HCT116 (cell line): Measurements from ENCODE around the gene MAPRE2. TPM values are rescaled to one million over a fixed set of nuclear protein-coding genes. Genes with fewer than 3 reads are reported as not detected.

ENCODE experiments used
- ATAC-seq: fragments of 200-7000 bp; cut with Tn5 transposase; 2 replicates; pipeline ENCODE4 v1.9.1; 2020; ENCODE audit warnings: mild to moderate bottlenecking, moderate library complexity
- BruUV-seq: library from RNA; stranded (reverse); fragments of 400-500 nt; replicated peaks from 2 replicates; lab custom pipeline; 2021; lab: Mats Ljungman, UMichigan
- CTCF ChIA-PET: fragments of 300-600 bp; sonication (Branson Sonifier 250); formaldehyde crosslinking; loops from one replicate; lab custom pipeline; 2021; ENCODE audit warnings: antibody characterized with exemption; lab: Charles Lee
- POLR2A ChIA-PET: fragments of 300-600, 350-600 bp; sonication (Branson Sonifier 250); formaldehyde crosslinking; loops from one replicate; lab custom pipeline; 2021; ENCODE audit warnings: antibody characterized with exemption; lab: Charles Lee
- RAD21 ChIA-PET, 2 experiments: fragments of 300-600 bp; sonication (Branson Sonifier 250); formaldehyde crosslinking; loops; one replicate each; lab custom pipeline; 2023; ENCODE audit warnings: low total read pairs in 2 of 2; ENCODE audit not compliant: uncharacterized antibody in 2 of 2, unreplicated experiment in 2 of 2, low non-redundant PET in 1 of 2; lab: Charles Lee
- DNase-seq: peaks from one replicate; pipeline ENCODE4 v3.0.0-alpha.2; 2010; ENCODE audit warnings: low read depth, low spot score
- H2AFZ ChIP-seq: fragments of 200-600 bp; shearing (Covaris generic), sonication (generic); 2 replicates; pipeline ENCODE4 v1.6.1; 2017; ENCODE audit warnings: low read depth, mixed run types, mixed read lengths, antibody characterized with exemption, low read length; ENCODE audit not compliant: poor library complexity, severe bottlenecking
- H3K27ac ChIP-seq: 2 replicates; pipeline ENCODE4 v1.5.1; 2012; ENCODE audit warnings: low read depth, low read length
- H3K27me3 ChIP-seq: fragments of 200-600 bp; sonication (generic); 2 replicates; pipeline ENCODE4 v1.6.1; 2016; ENCODE audit warnings: mixed run types, low read length, mixed read lengths; ENCODE audit not compliant: insufficient read depth
- H3K36me3 ChIP-seq, 2 experiments: fragments of 200-500 bp in 1 of 2; fragments of 200-600 bp in 1 of 2; sonication (Bioruptor generic) in 1 of 2; sonication (generic) in 1 of 2; 2 replicates each; pipeline versions ENCODE4 v1.5.1 to v1.6.1; 2014 to 2016; ENCODE audit warnings: low read length in 2 of 2, inconsistent platforms in 1 of 2, mixed read lengths in 1 of 2, mixed run types in 1 of 2; ENCODE audit not compliant: insufficient read depth in 2 of 2, control insufficient read depth in 1 of 2
- H3K4me1 ChIP-seq, 2 experiments: fragments of 200-600 bp in 1 of 2; sonication (generic) in 1 of 2; 2 replicates each; pipeline versions ENCODE4 v1.5.1 to v1.6.1; 2012 to 2017; ENCODE audit warnings: low read length in 2 of 2, inconsistent platforms in 1 of 2, mild to moderate bottlenecking in 1 of 2, mixed read lengths in 1 of 2, mixed run types in 1 of 2, moderate library complexity in 1 of 2; ENCODE audit not compliant: insufficient read depth in 2 of 2, control insufficient read depth in 1 of 2
- H3K4me2 ChIP-seq: fragments of 200-600 bp; sonication (generic); 2 replicates; pipeline ENCODE4 v1.6.1; 2017; ENCODE audit warnings: mixed run types, low read length, mixed read lengths
- H3K4me3 ChIP-seq, 2 experiments: fragments of 200-600 bp in 1 of 2; sonication (generic) in 1 of 2; replicated peaks in 1 of 2; 2 replicates each; pipeline ENCODE4 v1.5.1; 2011 to 2016; ENCODE audit warnings: low read length in 2 of 2, control low read depth in 1 of 2, low read depth in 1 of 2, mild to moderate bottlenecking in 1 of 2, mixed read lengths in 1 of 2, mixed run types in 1 of 2
- H3K79me2 ChIP-seq: fragments of 200-600 bp; sonication (generic); 2 replicates; pipeline ENCODE4 v1.6.1; 2017; ENCODE audit warnings: mild to moderate bottlenecking, mixed run types, low read length, moderate library complexity, mixed read lengths; ENCODE audit not compliant: insufficient read depth
- H3K9ac ChIP-seq: fragments of 200-600 bp; sonication (generic); 2 replicates; pipeline ENCODE4 v1.6.1; 2016; ENCODE audit warnings: low read length, mixed read lengths
- H3K9me2 ChIP-seq: fragments of 200-600 bp; sonication (generic), shearing (Covaris generic); 2 replicates; pipeline ENCODE4 v1.6.1; 2017; ENCODE audit warnings: mixed run types, mild to moderate bottlenecking, moderate library complexity; ENCODE audit not compliant: insufficient read depth
- H3K9me3 ChIP-seq, 2 experiments: fragments of 200-500 bp in 1 of 2; fragments of 200-600 bp in 1 of 2; sonication (Bioruptor generic) in 1 of 2; sonication (generic) in 1 of 2; 2 replicates each; pipeline ENCODE4 v1.6.1; 2014 to 2017; ENCODE audit warnings: low read length in 2 of 2, mixed read lengths in 2 of 2, inconsistent platforms in 1 of 2, low read depth in 1 of 2, mild to moderate bottlenecking in 1 of 2, mixed run types in 1 of 2, moderate library complexity in 1 of 2; ENCODE audit not compliant: control insufficient read depth in 1 of 2, insufficient read depth in 1 of 2
- H4K20me1 ChIP-seq: fragments of 200-600 bp; sonication (generic), shearing (Covaris generic); 2 replicates; pipeline ENCODE4 v1.6.1; 2017; ENCODE audit warnings: mixed run types, mild to moderate bottlenecking, moderate library complexity; ENCODE audit not compliant: insufficient read depth
- CBX3 ChIP-seq: IDR thresholded peaks from 2 replicates; pipeline ENCODE4 v1.6.1; 2012; ENCODE audit warnings: low read depth
- CEBPB ChIP-seq: IDR thresholded peaks from 2 replicates; pipeline ENCODE4 v1.6.1; 2012; ENCODE audit warnings: low read depth
- EGR1 ChIP-seq: IDR thresholded peaks from 2 replicates; pipeline ENCODE4 v1.6.1; 2012; ENCODE audit warnings: low read depth
- ELF1 ChIP-seq: IDR thresholded peaks from 2 replicates; pipeline ENCODE4 v1.6.1; 2012; ENCODE audit warnings: low read depth, borderline replicate concordance
- EZH2 ChIP-seq: fragments of 200-600 bp; sonication (generic); IDR thresholded peaks from 2 replicates; pipeline ENCODE4 v1.6.1; 2017; ENCODE audit warnings: antibody characterized with exemption, mixed run types
- FOSL1 ChIP-seq: IDR thresholded peaks from 2 replicates; pipeline ENCODE4 v1.6.1; 2012; ENCODE audit warnings: low read depth
- MAX ChIP-seq: IDR thresholded peaks from 2 replicates; pipeline ENCODE4 v1.6.1; 2012
- POLR2A ChIP-seq: IDR thresholded peaks from 2 replicates; pipeline ENCODE4 v1.7.0; 2011; ENCODE audit warnings: borderline replicate concordance; ENCODE audit not compliant: insufficient read depth, insufficient read length; ENCODE audit errors: extremely low read depth
- RAD21 ChIP-seq: IDR thresholded peaks from 2 replicates; pipeline ENCODE4 v1.6.1; 2012; ENCODE audit warnings: low read depth, mild to moderate bottlenecking
- REST ChIP-seq: IDR thresholded peaks from 2 replicates; pipeline ENCODE4 v1.6.1; 2012; ENCODE audit warnings: low read depth
- YY1 ChIP-seq: IDR thresholded peaks from 2 replicates; pipeline ENCODE4 v1.6.1; 2011; ENCODE audit warnings: low read length, low read depth, moderate library complexity, mild to moderate bottlenecking; ENCODE audit not compliant: insufficient replicate concordance; ENCODE audit errors: extremely low read depth
- ZBTB33 ChIP-seq: IDR thresholded peaks from 2 replicates; pipeline ENCODE4 v1.6.1; 2011; ENCODE audit warnings: mild to moderate bottlenecking, low read length, moderate library complexity; ENCODE audit not compliant: insufficient replicate concordance; ENCODE audit errors: extremely low read depth
- ZNF274 ChIP-seq: fragments of 200-500 bp; sonication (Bioruptor generic); IDR thresholded peaks from 2 replicates; pipeline ENCODE4 v1.6.1; 2014; ENCODE audit warnings: mild to moderate bottlenecking, low read depth, low read length, inconsistent platforms
- intact Hi-C: fragments of 100-400 bp; cut with micrococcal nuclease; formaldehyde crosslinking; loops from 2 replicates; pipeline ENCODE4 v1.10.0; 2022
- total RNA-seq: library from RNA; stranded (reverse); gene quantifications from one replicate; pipeline ENCODE4 v1.2.1, GENCODE V29; 2021; ENCODE audit not compliant: unreplicated experiment

Gene MAPRE2
- total RNA-seq, 1 experiment from 2014 or later: 17.2 TPM

GRCh38 chr18:35104391-35105051 is 63.3 kb downstream of the MAPRE2 start:
- Histone ChIP-seq H3K4me2 (no peak overlapping the region), H3K79me2 (no peaks in the 10 kb centered on the region), H3K27me3 (no peaks in the 10 kb centered on the region), H3K27ac (no peak overlapping the region), H2AFZ (no peak overlapping the region), H3K9me3 (no peaks in the 10 kb centered on the region), H4K20me1 (no peaks in the 10 kb centered on the region), H3K4me1 (no peaks in the 10 kb centered on the region), H3K4me3 (no peak overlapping the region), H3K9me2 (no peaks in the 10 kb centered on the region), H3K9ac (no peak overlapping the region), H3K36me3 (no peaks in the 10 kb centered on the region)
- TF ChIP-seq RAD21: no peak
- no peak for TF ChIP-seq POLR2A
- no peak for TF ChIP-seq ZNF274
- no peak for TF ChIP-seq YY1
- TF ChIP-seq ZBTB33: no peak
- no peak for TF ChIP-seq EGR1
- no peak for TF ChIP-seq REST
- no peak for TF ChIP-seq MAX
- TF ChIP-seq FOSL1: no peak
- no peak for TF ChIP-seq ELF1
- no peak for TF ChIP-seq CEBPB
- no peak for TF ChIP-seq CBX3
- no peak for TF ChIP-seq EZH2
- ChIA-PET RAD21 (no interaction called here), POLR2A (no interaction called here), CTCF (no interaction called here)
- intact Hi-C loops: no loop called here
- ATAC-seq: no peak
- no peak for DNase-seq
- no TSS peak for BruUV-seq
